Right kidney (tissue), 1 donor: ENCODE measurements around the gene WIPF2.

Experiments used
- DNase-seq: peaks from one replicate; pipeline ENCODE4 v3.0.0-alpha.2; 2016

Gene WIPF2

DNA sequence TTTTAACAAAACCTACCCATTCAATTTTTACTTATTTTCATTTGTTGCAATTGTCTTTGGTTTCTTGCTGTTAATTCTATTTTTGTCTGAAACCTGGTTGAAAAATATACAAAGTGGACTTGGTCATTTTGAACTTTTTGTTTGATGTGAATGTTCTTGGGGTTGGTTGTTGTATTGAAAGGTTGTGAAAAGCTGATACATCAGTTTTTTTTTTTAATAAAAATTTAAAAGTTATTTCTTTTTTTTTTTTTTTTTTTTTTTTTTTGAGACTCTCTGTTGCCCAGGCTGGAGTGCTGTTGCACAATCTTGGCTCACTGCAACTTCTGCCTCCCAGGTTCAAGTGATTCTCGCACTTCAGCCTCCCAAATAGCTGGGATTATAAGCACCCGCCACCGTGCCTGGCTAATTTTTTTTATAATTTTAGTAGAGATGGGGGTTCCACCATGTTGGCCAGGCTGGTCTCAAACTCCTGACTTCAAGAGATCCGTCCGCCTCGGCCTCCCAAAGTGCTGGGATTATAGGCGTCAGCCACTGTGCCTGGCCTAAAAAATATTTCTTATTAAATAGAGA, 28.9 kb downstream of the WIPF2 start:
- no peak for DNase-seq

- no peak for DNase-seq
These were observed 29.4 kb downstream of the WIPF2 start for GRCh38 chr17:40248507-40248906.

DNA sequence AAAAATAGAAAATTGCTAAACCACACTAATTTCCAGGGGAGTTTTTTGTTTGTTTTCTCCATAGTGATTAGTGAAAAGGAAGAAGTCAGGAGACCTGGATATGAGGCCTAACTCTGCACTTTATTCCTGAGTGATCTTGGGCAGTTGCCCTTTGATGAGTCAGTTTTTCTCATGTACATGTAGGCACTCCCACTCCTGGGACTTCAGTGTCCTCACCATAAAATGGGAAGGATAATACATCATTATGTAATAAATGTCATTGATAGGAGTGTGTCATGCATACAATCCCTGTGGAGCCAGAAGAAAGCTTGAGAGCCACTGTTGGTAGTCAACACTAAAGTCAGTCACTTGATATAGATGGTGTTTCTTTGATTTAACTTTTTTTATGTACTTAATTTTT, 32.5 kb downstream of the WIPF2 start:
- no peak for DNase-seq

GRCh38 chr17:40253565-40253964, 34.5 kb downstream of the WIPF2 start:
- no peak for DNase-seq

DNA sequence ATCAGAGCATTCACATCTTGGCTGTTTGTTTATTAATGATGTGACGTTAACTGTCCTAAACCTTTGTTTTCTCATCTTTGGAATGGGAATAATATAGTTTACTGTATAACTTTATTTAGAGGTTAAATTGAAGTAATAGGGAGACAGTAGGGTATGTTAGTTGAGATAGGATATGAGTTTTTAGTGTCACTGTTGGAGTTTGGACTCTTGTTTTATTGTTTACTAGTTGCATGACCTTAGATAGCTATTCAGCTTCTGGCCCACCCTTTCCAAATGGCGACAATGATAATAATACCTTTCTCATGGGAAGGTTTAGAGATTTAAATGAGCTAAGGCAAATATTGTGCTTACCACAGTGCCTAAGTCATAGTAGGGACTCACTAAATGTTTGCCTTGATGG, 40.4 kb downstream of the WIPF2 start:
- no peak for DNase-seq

GRCh38 chr17:40260528-40260927, 41.4 kb downstream of the WIPF2 start:
- no peak for DNase-seq

DNA sequence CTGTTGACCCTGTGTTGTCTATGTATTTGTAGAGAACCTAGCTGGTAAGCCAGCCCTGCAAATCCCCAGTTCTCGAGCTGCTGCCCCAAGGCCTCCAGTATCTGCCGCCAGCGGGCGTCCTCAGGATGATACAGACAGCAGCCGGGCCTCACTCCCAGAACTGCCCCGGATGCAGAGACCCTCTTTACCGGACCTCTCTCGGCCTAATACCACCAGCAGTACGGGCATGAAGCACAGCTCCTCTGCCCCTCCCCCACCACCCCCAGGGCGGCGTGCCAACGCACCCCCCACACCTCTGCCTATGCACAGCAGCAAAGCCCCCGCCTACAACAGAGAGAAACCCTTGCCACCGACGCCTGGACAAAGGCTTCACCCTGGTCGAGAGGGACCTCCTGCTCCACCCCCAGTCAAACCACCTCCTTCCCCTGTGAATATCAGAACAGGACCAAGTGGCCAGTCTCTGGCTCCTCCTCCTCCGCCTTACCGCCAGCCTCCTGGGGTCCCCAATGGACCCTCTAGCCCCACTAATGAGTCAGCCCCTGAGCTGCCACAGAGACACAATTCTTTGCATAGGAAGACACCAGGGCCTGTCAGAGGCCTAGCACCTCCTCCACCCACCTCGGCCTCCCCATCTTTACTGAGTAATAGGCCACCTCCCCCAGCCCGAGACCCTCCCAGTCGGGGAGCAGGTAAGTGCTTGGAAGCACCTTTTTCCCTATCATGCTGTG, 45.5 kb downstream of the WIPF2 start:
- no peak for DNase-seq

DNA sequence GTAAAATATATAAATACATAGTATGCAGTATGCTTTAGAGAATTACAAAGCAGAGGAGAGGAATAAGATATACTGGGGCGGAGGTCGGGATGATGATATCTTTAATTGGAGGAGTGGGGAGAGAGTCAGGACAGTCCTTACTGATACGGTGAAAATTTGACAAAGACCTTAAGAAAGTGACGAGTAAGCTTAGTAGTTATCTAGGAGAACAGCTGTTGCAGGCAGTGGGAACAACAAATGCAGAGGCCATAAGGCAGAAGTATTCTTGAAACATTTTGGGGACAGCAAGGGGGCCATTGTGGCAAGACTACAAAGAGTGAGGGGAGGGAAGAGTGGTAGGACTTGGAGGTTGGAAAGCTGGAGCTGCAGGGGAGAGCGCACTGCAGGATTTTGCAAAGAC, 46.2 kb downstream of the WIPF2 start:
- DNase-seq, result no peak

DNA sequence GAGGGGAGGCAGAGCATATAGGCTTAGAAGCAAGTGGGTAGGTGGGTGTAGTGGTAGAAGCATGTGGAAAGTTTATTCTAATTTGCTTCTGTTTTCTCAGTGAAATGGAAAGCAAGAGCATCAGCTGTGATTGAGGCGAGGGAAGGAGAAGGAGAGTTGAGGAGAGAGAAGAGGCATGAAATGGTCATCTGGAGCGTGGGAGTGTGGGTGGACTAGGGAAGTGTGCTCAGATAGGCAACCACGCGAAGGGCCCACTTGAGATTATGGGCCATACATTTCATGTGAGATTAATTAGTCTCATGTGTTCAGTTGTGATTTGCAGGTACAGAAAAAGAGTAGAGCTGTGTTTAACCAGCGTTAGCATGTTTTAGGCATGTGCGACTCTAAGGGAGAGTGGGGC, 47.8 kb downstream of the WIPF2 start:
- no peak for DNase-seq

DNA sequence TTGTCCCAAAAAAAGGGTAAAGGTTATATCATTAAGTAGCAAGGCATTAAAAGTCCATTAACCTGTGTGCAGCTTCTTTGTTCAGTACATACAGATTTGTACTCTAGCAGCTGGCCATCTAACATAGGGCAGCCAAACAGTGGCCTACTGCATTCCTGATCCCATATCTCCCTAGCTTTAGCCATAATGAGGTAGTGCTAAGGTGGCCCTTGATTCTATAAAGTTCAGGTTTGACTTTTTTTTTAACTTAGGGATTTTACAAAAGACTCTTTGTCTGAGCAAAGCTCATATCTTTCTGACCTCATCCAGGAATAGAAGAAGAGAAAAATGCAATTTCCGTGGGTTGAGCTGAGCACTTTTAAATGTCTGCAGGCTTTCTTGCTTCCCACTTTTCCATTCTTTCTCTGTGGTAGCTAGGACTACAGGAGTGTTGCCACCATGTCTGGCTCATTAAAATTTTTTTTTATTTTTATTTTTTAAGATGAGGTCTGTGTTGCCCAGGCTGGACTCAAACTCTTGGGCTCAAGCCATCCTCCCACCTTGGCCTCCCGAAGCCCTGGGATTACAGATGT, 49.1 kb downstream of the WIPF2 start:
- no peak for DNase-seq

- DNase-seq, result no peak
These were observed 59.3 kb downstream of the WIPF2 start for GRCh38 chr17:40278414-40278813.

DNA sequence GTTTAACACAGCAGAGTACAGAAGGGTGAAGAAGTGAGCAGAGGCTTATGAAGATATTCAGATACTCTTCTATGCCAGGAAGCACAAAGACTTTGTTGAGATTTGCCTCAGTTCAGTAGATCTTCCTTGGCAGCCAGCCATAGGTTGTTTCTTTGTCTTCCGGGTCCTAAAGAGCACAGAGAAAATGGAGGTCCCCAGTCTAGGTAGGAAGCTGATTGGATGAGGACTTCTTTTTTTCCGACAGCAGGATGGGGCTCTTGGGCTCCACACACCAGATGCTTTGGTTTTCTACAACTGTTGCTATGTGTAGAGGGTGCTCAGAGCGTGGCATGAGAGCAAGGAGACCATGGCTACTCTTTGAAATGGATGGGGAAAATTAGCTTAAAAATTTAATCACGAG, 60.3 kb downstream of the WIPF2 start:
- no peak for DNase-seq

GRCh38 chr17:40281663-40282062, 62.6 kb downstream of the WIPF2 start:
- DNase-seq, result no peak

- DNase-seq, result no peak
These were observed 64.6 kb downstream of the WIPF2 start for GRCh38 chr17:40283662-40284061.

DNA sequence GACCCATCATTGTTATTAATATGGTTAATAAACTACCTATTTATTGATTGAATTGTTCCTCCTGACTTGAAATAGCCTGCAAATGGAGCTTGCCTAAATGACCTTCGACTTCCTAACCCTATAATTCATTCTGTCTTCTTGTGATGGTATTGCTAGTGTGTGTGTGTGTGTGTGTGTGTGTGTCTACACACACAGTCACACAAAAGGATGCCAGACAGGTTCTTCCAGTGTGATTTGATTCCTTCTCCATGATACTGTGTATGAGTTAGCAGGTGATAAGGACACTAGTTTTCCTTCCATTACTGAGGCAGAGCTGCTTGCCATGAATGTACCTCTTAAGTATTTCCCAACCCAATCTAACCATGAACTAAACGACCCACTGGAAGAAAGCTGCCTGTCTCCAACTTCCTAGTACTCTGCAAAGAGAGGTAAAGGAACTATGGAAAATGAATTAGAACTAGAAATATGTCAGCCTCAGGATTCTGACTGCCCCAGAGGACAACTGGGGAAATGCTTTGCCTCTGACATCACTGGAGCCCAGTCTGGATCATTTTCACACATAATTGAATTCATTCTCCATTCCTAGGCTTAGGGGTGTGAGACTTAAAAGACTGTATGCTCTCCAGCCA, 65.1 kb downstream of the WIPF2 start:
- DNase-seq, result no peak

DNA sequence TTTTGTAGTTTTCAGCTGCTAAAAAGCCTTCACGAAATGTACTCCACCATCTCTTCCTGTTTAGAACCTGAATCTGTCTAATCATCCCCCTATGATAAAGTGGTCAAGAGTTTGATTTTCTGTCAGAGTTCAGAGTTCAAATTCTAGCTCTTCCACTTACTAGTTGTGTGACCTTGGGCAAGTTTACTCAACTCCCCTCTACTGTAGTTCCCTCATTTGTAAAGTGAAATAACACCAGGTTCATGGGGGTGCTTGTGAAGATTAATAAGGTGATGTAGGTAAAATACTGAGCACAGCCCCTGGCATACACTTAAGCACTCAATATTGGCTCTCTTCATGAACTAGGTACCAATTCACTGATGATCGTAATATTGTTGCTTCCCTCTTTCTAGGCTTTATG, 67.4 kb downstream of the WIPF2 start:
- no peak for DNase-seq

DNA sequence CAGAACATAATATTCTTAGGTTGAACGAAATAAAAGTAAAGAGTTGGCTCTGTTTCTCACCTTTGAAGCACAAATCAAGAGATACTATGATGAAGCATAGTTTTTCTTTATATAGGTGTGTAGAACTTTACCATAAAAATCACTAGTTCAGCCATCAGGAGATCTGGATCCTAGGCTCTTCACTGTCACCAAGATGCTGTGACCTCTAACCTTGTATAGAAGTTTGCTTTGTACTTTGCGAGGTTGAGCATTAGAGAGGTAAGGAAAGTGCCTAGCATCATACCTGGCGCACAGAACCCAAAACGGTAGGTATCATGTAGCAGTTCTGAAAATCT, 68.0 kb downstream of the WIPF2 start:
- DNase-seq, result no peak

DNA sequence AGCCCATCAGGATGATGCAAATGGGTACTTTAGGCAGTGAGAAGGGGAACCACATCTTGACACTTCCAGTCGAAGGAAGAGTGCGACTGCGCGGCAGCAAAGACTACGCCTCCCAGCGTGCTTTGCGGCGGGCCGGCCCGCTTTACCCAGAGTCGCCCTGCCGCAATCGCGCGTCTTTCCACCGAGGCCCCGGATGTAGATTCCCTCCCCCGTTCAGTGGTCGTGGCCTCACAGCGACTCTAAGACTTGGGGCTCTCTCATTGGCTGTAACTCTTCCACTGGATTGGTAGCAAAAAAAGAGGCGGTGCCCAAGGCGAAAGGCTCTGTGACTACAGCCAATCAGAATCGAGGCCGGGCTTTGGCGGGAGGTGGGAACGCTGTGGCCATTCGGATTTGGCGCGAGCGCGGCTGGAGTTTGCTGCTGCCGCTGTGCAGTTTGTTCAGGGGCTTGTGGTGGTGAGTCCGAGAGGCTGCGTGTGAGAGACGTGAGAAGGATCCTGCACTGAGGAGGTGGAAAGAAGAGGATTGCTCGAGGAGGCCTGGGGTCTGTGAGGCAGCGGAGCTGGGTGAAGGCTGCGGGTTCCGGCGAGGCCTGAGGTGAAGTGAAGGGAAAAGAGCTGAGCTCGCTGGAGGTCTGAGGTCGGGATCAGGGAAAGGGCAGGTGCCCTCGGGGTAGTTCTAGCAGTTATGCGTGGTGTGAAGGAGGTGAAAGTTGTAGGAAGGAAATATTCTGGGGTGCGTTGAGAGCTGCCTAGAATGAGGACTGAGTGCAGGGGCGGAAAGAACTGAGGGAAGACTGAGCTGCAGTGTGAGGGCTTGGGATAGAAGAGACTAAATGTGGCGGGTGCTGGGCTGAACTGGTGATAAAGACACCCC, 68.6 kb downstream of the WIPF2 start, which contains the start of gene CDC6:
TSS of gene CDC6 (plus strand) at position 386 of the 876 bp plus-strand sequence. CDS start 1,542 bp downstream, outside the sequence.
- peak; percentile 84 for DNase-seq

GRCh38 chr17:40290629-40291280, 71.7 kb downstream of the WIPF2 start:
- no peak for DNase-seq

GRCh38 chr17:40291281-40291664, 72.2 kb downstream of the WIPF2 start:
- DNase-seq, result no peak

DNA sequence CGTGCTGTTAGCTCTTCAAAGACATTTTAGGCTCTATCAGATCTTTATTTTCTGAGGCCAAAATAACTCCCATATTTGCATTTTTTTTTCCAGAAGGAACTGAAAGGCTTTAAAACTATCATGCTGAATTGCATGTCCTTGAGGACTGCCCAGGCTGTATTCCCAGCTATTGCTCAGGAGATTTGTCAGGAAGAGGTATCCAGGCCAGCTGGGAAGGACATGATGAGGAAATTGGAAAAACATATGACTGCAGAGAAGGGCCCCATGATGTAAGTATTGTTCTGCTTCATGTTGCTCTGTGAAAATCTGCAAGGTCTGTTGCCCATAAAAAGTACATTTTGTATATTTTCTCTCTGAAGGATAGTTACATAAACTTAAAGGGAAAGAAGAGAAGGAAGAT, 74.3 kb downstream of the WIPF2 start:
- DNase-seq, result no peak
